OCI-M2 (cell line): ENCODE results near the gene AFDN.

ENCODE experiments used
- DNase-seq: peaks from one replicate; lab custom pipeline; 2025; ENCODE audit not compliant: unreplicated experiment; lab: John Stamatoyannopoulos, UW

AFDN gene

GRCh38 chr6:168015482-168016175, 188.9 kb downstream of the AFDN start:
- no peak for DNase-seq

GRCh38 chr6:168016176-168016620, 189.5 kb downstream of the AFDN start:
- DNase-seq = no peak

- DNase-seq = no peak
Measured at GRCh38 chr6:168016721-168017525, 190.2 kb downstream of the AFDN start.

DNA sequence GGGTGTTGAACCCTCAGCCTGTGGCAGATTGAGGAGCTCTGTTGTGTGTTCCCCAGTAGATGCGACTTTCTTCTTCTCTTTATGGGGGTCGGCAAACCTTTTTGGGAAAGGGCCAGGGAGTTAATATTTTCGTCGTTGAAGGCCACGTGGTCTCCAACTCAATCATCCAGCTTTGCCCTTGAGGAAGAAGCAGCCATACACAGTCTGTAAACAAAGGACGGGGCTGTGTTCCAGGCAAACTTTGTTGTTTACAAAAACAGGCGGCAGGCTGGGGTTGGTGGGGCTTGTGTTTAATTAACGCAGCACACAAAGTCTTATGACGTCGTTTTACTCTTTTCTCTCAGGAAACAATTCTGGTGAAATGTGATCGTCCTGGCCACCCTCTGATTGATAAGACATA, 190.9 kb downstream of the AFDN start:
- DNase-seq = no peak

DNA sequence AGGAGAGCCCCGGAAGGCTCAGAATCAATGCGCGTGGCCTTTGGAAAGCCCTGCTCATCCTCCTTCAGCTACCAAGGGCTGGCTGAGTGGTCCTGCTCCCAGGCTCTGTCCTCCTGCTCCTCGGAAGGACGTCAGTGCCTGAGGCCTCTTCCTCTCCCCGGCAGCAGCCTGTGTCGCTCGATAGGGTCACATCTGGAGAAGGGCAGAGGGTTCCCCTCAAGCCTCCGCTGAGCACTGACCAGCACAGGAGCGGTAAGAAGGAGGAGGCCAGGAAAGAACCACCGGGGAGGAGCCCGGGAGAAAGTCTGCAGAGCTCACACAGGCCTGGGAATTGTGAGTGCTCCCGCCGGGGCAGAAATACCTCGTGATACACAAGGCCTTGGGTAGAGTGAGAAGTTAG, 192.0 kb downstream of the AFDN start:
- no peak for DNase-seq

- DNase-seq = no peak
Measured at GRCh38 chr6:168020242-168020641, 193.5 kb downstream of the AFDN start.

GRCh38 chr6:168021581-168021980, 194.9 kb downstream of the AFDN start:
- no peak for DNase-seq
